Left kidney (tissue), 8 donors: Measurements from ENCODE around the gene TRIM21. TPM values are rescaled to one million over a fixed set of nuclear protein-coding genes. Genes with fewer than 3 reads are reported as not detected.
"Not testable (repeated sequence)": the region's sequence is repeated elsewhere in the genome, so short reads cannot be mapped to it uniquely, and the experiment has no call there.

ENCODE experiments used
- DNase-seq: peaks from one replicate; pipeline ENCODE4 v3.0.0-alpha.2; 2013
- long read RNA-seq, 8 donors: transcript quantifications; one replicate each; lab custom pipeline, GENCODE V29; 2026
- polyA plus RNA-seq: library from polyadenylated mRNA; unstranded; fragments of 120-200 nt; gene quantifications from one replicate; pipeline ENCODE4 v1.2.1, GENCODE V29; 2013; ENCODE audit not compliant: insufficient read length

Gene TRIM21
- 21.9 TPM for polyA plus RNA-seq
- long read RNA-seq, donor 1, partial matches to known transcripts = 0 of 2 reads
- long read RNA-seq, donor 1, other reads (novel, unspliced or antisense) = 0 of 2 reads
- long read RNA-seq, donor 2, partial matches to known transcripts = 0 of 3 reads
- long read RNA-seq, donor 2, other reads (novel, unspliced or antisense) = 0 of 3 reads
- long read RNA-seq, donor 3, partial matches to known transcripts = 0 of 4 reads
- long read RNA-seq, donor 3, other reads (novel, unspliced or antisense) = 0 of 4 reads
- long read RNA-seq, donor 4 = 0 reads
- long read RNA-seq, donor 5, transcript TRIM21-201 (7 exons, 1,924 nt) = major isoform, 7 of 12 reads
- long read RNA-seq, donor 5, partial matches to known transcripts = 5 of 12 reads
- long read RNA-seq, donor 5, other reads (novel, unspliced or antisense) = 0 of 12 reads
- long read RNA-seq, donor 6, partial matches to known transcripts = 0 of 4 reads
- long read RNA-seq, donor 6, other reads (novel, unspliced or antisense) = 0 of 4 reads
- long read RNA-seq, donor 7, partial matches to known transcripts = 0 of 4 reads
- long read RNA-seq, donor 7, other reads (novel, unspliced or antisense) = 0 of 4 reads
- long read RNA-seq, donor 8, partial matches to known transcripts = 0 of 3 reads
- long read RNA-seq, donor 8, other reads (novel, unspliced or antisense) = 0 of 3 reads

DNA sequence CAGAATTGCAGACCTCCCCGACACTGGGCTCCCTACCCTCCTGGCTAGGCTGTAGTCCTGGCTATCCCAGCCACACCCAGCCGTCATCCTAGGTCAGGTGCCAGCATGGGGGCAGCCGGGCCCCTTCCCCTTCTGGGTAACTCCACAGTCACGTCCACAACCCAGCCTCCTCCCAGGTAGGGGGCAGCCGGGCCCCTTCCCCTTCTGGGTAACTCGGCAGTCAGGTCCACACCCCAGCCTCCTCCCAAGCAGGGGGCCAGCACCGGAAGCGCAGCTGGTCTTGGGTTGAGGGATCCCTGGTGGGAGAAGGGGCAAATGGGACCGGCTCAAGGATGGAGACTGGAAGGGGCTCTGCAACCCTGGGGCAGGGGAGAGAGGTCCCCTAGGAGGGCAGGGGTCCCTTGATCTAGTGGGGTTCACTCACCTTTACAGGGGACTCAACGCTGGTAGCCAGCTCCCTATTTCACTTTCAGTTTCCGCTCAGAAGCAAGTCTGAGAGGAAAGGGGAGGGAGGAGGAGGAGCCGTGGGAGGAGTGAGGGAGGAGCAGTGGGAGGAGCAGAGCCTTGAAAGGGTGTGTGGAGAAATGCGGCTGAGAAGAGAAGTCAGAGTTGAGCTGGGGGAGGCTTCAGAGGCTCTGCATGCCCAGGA lies at the start of gene TRIM21:
Gene TRIM21 (minus strand): TSS at position 494 of the 649 bp plus-strand sequence. CDS start 3,293 bp downstream, outside the sequence.
- DNase-seq = peak; percentile 90

DNA sequence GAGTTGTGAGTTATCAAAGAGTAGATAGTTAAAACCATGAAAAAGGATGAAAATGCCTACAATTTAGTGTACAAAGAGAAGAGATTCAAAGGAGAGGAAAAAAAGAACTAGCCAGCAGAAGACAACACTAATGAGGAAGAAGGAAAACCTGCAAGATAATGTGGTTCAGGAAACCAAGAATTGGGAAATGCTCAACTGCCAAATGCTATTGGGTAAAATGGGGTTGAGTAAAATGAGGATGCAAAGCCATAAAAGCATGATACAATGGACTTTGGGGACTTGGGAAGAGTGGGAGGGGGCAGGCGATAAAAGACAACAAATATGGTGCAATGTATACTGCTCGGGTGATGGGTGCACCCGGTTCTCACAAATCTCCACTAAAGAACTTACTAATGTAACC lies 48.0 kb upstream of the TRIM21 start:
- DNase-seq = no peak

DNA sequence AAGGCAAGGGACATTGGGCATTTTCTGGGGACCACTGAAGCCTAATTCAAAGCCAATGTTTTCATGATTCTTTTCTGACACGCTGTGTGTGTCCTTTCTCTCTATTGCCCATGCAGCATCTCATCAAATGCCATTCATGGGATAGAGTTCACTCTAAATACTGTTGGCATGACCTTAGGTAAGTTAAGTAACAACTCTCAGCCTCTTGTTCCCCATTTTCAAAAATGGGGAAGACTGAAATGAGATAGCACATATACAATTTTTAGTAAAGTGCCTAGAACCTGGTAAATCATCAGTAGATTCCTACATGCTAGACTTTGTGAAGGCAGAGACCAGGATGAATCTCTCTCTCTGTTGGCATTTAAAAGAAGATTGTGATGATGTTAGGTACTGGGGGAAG lies 42.9 kb upstream of the TRIM21 start:
- no peak for DNase-seq

DNA sequence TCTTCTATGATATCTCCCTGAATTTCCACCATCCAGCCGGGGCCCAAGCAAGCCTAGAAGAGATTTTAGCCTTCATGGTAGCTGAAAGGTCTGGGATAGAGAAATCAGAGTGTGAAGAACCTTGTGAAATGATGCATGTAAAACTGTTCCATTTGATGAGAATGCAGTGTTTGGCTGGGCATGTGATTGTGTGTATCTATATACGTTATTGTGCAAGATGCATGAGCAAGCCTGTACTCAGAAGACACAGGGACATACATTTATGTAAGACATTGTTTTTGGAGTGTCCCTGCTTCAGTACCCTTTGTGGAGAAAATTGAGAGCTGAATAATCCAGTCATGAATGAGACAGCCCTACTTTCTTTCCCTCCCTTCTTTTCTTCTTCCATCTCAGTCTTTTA lies 40.4 kb upstream of the TRIM21 start:
- no peak for DNase-seq

DNA sequence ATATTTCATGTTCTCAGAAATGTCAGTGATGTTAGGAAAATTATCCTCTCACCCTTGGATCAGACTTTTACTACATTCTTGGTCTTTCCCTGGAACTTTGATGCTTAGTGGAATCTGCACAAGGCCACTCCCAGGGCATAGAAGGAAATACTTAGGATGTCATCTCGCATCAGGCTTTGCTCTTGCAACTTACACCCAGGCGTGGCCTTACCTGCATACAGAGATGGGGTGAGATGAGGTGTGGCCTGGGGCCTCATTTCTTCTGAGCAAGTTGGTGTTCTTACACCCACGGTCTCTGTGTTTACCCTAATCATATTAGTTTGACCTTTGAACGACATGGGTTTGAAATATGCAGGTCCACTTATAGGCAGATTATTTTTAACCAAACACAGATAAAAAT lies 36.5 kb upstream of the TRIM21 start:
- no peak for DNase-seq

DNA sequence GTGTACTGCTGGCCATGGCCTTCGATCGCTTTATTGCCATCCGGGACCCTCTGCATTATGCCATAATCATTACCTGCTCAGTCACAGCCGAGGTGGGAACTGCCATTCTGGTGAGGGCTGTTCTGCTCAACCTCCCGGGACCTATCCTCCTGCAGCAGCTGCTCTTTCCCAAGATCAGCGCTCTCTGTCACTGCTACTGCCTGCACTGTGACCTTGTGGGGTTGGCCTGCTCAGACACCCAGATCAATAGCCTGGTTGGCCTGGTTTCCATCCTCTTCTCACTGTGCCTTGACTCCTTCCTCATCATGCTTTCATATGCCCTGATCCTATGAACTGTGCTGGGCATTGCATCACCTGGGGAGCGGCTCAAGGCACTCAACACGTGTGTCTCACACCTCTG lies 24.9 kb upstream of the TRIM21 start:
- no peak for DNase-seq

DNA sequence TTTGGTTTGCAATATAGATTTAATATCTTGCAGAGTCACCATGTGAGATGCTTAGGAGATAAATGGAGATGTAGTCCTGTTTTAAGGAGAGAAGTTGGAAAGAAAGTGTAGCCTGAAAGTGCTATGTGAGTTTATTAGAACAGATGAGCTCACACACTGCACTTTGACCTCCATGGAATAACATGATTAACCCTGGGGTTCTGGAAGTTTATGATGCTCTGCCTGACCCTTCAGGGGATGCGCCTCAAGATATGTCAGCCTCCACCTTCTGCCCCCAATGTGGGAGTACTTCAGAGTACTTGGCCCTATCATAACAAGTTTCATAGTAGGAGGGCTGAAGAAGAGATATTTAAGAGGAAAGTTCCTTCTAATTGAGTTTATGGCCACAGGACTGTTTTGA lies 23.3 kb upstream of the TRIM21 start:
- no peak for DNase-seq

DNA sequence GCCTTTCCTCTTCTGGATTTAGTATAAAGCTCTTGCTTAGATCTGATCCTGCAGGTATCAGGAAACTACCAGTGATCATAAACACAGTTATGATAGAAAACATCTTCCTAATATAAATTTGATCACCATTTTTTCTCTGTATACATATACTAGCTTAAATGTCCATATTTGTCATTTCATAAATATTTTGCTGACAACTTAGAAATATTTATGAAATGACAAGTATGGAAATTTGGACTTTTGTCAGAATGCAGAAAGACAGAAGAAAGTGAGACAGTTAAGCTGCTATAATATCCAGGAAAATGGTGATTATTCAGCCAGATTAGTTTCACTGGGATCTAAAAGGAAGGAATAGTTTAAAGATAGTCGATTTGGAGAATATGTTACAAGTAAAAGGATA lies 22.8 kb upstream of the TRIM21 start:
- no peak for DNase-seq

DNA sequence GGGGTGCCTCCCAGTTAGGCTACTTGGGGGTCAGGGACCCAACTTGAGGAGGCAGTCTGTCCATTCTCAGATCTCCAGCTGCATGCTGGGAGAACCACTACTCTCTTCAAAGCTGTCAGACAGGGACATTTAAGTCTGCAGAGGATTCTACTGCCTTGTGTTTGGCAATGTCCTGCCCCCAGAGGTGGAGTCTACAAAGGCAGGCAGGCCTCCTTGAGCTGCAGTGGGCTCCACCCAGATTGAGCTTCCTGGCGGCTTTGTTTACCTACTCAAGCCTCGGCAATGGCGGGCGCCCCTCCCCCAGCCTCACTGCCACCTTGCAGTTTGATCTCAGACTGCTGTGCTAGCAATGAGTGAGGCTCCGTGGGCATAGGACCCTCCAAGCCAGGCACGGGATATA lies 12.7 kb upstream of the TRIM21 start:
- not testable (repeated sequence) for DNase-seq

DNA sequence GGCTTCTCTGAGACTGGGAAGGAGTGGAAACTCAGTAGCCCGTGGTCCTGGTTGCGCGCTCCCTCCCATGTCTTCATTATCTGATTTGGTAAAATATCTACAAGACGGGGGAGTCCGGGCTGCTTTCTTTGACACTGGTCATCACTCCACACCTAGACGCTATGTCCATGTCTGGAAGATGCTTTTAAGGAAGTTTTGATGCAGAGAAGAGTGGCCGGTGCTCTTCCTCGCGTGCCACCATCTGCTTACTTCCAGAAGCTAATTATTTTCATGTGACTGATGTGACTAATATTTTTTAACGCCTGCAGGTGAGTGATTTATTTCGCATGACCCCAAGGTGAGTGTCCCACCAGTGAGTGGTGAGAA lies 339 bp upstream of the TRIM21 start:
- no peak for DNase-seq

DNA sequence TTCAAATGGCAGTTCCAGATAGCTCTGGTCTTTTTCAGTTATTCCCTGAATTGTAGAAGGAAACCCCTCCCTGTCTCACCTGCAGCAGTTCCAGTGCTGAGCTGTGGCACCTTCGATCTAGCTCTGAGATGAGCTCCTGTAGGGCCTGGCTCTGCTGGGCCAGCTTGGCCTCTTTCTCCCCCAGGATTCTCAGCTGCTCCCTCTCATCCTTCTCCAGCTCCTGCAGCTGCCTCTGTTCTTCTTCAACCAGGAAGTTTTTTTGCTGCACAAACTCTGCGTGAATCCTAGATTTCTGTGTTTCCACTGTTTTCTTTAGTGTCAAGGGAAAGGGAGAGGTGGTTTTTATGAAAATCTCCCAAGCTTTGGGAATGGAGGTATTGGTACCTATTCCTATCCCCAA lies 5.3 kb downstream of the TRIM21 start:
- DNase-seq = no peak

DNA sequence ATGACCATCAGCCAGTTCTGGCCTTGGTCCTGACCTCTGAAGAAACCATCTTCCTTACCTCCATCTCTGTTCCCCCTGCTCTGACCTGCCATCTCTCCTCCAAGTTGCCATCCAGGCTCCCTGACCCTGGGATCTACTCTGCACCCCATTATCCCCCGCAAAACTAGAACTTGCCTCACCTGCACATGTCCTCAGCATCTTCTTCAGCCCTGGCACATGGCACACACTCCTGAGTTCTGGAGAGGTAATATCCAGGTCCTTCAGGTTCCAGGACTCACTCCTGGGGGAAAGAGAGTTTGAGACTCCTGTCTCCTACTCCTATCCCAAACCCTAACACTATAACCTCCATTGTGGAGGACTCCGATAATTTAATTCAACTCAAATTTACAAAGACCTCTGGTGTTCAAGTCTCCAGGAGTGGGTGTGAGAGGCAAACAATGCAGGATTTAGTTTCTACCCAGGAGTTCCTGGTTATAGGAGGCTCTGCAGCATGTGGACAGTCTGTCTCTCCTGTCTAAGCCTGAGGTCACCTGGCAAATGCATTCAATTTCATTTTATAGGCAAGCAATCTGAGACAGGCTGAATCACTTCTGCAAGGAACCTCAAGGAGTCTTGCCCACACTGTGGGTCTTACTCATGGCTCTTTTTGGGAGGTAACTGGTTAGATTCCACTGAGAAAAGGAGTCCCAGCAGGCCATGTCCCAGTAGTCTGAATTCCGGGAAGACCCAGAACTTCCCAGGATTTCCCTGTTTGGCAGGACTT lies 7.3 kb downstream of the TRIM21 start:
- DNase-seq = no peak

DNA sequence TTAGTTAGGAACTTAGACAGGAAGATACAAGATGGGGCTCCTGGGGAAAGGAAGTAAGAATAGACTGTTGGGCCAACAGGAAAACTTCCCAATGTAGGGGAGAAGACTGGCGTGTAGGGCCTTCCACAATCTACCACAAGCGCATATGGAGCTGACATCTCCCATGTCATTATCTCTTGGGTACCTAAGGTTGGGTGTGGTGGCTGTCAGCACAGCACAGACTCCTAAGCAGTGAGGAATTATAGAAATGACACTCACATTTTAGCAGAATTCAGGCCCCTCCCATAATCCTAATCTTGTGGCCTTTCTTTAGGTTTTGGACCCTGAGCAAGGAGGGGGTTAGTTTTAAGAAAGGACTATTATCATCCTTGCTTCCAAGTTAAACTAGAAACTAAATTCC lies 11.6 kb downstream of the TRIM21 start:
- no peak for DNase-seq

DNA sequence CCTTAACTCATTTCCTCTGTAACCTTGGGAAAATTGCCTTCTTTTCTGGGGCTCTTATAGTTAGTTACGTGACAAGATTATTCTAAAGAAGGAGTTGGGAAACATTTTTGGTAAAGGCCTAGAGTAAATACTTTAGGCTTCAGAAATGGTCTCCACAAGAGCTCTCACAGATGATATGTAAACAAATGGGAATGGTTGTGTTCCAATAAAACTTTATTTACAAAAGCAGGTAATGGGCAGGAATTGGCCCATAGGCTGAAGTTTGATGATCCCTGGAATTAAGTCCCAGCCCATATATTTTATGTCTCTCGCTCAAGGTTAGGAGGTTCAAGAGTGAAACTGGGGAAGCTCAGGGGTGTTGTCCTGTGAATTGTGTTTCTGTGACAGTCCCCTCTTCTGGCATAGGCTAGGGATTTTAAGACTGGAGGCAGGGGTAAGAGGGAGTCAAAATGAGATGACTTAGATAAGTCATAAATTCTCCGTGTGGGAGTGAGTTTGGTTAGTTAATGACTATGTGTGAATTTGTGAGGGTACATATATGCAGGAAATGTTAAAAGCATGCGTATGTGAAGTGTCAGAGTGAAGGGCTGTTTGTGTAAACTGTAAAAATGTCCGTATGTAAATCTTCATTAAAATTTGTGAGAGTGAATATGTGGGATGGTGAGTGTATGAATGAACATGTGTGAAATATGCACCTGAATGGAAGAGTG lies 17.9 kb downstream of the TRIM21 start:
- DNase-seq = no peak

DNA sequence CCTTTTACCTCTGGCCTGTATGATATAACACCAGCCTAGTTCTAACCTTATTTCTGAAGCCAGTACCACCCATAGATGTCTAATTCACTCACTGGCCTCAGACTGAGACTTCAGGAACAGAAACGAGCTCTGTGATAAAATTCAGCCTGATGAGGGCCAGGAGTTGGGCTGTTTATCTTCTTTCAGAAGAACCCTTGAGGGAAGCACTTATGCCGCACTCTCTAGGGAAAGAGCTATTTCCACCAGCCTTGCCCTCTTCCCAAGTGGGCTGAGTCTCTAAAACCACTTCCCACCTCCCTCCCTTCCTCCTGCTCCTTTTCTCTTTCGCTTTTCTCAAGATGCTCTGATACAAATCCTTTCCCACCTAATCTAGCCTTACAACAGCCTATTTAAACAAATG lies 23.3 kb downstream of the TRIM21 start:
- DNase-seq = no peak

DNA sequence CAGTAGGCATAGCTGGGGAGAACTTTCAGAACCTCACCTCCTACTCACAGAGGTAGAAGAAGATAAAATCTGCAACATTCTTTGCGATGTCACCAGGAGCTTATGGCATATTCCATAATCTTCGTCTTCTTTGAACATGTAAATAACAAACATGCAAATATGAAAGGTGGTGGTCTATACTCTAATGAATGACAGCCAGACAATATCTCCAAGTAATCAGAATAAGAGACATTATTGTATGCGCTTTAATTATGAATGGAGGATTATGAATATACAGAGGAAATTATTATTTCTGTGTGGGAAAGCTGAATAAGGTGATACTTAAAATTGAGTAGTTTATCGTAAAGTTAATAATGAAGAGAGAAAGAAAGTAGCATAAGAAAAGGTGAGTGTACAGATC lies 25.2 kb downstream of the TRIM21 start, which contains the start of gene OR52B4:
Gene OR52B4 (minus strand): TSS at position 101 of the 400 bp plus-strand sequence. CDS start 91 bp downstream, at position 10.
- DNase-seq = no peak

DNA sequence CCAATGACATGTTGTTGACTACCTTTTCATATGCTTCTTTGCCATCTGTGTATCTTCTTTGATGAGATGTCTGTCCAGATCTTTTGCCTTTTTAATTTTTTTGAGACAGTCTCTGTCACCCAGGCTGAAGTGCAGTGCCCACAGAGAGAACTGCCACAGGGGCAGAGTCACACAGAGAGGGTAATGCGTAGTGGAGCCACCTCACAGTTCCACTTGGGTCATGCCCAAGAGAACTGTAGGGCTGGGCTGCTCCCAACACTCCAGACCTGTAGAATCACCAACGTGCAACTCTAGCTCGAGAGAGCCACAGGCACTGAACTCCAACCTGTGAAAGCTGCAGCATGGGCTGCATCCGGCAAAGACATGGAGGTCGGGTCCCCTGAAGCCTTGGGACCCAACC lies 45.4 kb downstream of the TRIM21 start:
- DNase-seq = not testable (repeated sequence)

DNA sequence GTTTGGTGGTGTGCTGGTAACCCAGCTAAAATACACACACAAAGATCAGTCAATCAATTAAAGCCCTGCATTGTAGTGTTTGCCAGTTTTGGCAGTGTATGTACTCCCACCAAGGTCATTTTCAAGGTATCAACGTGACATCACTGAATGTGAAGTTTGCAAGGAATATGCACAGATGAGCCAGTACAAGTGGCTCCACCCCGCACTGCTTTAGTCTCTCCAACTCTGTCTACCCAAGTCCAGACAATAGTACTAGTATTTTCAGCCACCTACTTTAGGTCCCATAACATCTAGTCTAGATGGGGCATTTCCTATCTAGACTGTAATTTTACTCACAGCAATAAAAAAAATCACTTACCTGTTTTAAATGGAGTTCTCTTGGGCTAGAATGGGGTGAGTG lies 48.1 kb downstream of the TRIM21 start:
- DNase-seq = not testable (repeated sequence)
